ENCODE results near the gene QPCTL. TPM values are rescaled to one million over a fixed set of nuclear protein-coding genes. Genes with fewer than 3 reads are reported as not detected.

Gene QPCTL
- total RNA-seq, 5 donors from 2014 or later (not counting 1 experiment from before 2014, with no cell fraction given): 5.4 to 13.7 (median 10.3) TPM

DNA sequence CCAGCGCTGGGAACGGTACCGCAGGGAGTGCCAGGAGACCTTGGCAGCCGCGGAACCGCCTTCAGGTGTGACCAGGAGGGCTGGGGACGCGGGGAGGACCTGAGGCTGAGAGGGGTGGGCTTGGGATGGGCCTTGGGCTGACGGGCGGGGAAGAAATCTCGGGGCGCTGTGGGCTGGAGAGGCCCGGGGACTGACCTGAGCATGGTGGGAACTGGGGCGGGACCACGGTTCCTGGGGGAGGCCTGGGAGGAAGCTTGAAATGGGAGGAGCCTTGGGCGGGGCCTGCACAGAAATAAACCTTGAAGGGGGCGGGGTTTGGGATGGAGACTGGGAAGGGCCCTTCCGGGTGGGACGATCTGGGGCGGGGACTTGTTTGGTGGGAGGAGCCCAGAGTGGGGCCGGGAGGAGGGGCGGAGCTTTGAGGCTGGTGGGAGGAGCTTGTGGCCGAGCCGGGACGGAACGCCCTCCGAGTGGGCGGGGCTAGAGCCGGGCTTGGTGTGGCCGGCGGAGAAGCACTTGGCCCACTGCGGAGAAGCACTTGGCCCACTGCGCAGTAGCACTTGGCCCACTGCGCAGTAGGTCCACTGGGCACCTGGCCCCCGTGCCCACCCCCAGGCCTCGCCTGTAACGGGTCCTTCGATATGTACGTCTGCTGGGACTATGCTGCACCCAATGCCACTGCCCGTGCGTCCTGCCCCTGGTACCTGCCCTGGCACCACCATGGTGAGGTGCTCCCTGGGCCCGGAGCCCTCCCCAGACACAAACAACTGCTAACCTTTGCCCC is 21.6 kb upstream of the QPCTL start:
- ATAC-seq (replicated peaks in 1 of 4): peak in 1 of 4 experiments; percentile 32
- H3K36me3 ChIP-seq (ENCODE audit: control insufficient read depth in 2 of 2, extremely low read depth in 1 of 2, insufficient read depth in 1 of 2, low read length in 1 of 2): no peaks in the 10 kb centered on the region
- peaks cover 33 to 40% (median 34%) of the 10 kb centered on the region in 3 donors for H3K4me1 Mint-ChIP-seq
- H3K4me3 Mint-ChIP-seq: peak overlapping the region; percentile 9 to 86 (median 37)
- H3K4me1 ChIP-seq (ENCODE audit: control insufficient read depth in 1 of 2, extremely low read depth in 1 of 2, insufficient read depth in 2 of 2, low read length in 2 of 2): peaks cover 6 to 39% of the 10 kb centered on the region in 2 experiments
- peaks cover 3% of the 10 kb centered on the region for H3K36me3 Mint-ChIP-seq
- 22% methylated on average over 37 of the region's 42 CpGs for WGBS (ENCODE audit: insufficient coverage)
- CTCF ChIA-PET: interaction anchor here in 1 of 2 donors (0.6 kb wide), 1 partner anchor 10 kb away, joined by 4 read pairs; no protein-coding TSS in a partner anchor
- H3K27ac ChIP-seq (ENCODE audit: low read length): no peak overlapping the region
- DNase-seq: peak in 21 of 35 experiments; percentile 7 to 66 (median 36)
- H3K27me3 Mint-ChIP-seq: peaks cover 13 to 27% of the 10 kb centered on the region in 2 donors
- POLR2A ChIA-PET: no interaction called here
- no peak overlapping the region for H3K4me3 ChIP-seq (ENCODE audit: control insufficient read depth in 1 of 2, extremely low read depth in 1 of 2, low read length in 1 of 2)
- no peaks in the 10 kb centered on the region for H3K9me3 Mint-ChIP-seq
- H3K27ac Mint-ChIP-seq: peak overlapping the region in 1 of 2 donors; percentile 55
- H3K27me3 ChIP-seq (replicated peaks in 1 of 2; ENCODE audit: control insufficient read depth in 2 of 2, extremely low read depth in 1 of 2, insufficient read depth in 2 of 2, low read length in 1 of 2): peaks cover 5 to 36% of the 10 kb centered on the region in 2 experiments
- no peaks in the 10 kb centered on the region for H3K9me3 ChIP-seq

DNA sequence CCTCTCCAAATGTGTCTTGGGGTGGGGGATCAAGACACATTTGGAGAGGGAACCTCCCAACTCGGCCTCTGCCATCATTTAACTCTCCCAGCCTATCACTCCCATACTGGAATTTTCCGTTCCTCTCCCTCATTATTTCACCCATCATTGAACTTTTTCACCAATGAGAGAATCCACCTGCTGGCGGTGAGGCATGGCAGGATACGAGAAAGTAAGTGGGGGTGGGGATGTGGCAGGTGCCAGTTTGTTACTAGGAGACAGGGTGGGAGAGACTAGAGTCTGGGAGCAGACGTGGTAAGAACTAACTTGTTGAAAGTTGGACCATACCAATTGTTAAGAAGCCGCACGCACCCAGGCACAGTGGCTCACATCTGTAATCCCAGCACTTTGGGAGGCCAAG is 17.5 kb upstream of the QPCTL start:
- Mint-ChIP-seq H3K4me3 (no peak overlapping the region), H3K36me3 (peaks cover 3% of the 10 kb centered on the region), H3K27ac (no peak overlapping the region), H3K4me1 (peaks cover 20 to 30% (median 23%) of the 10 kb centered on the region in 3 donors), H3K27me3 (peaks cover 9 to 15% of the 10 kb centered on the region in 2 donors), H3K9me3 (no peaks in the 10 kb centered on the region)
- WGBS (ENCODE audit: insufficient coverage): 88% methylated on average over 3 of the region's 7 CpGs
- peaks cover 5 to 38% of the 10 kb centered on the region in 2 experiments for H3K27me3 ChIP-seq (replicated peaks in 1 of 2; ENCODE audit: control insufficient read depth in 2 of 2, extremely low read depth in 1 of 2, insufficient read depth in 2 of 2, low read length in 1 of 2)
- peaks cover 0 to 34% of the 10 kb centered on the region in 2 experiments for H3K4me1 ChIP-seq (ENCODE audit: control insufficient read depth in 1 of 2, extremely low read depth in 1 of 2, insufficient read depth in 2 of 2, low read length in 2 of 2)
- ChIA-PET POLR2A (no interaction called here), CTCF (interaction anchor here in 1 of 2 donors (1.0 kb wide), 1 partner anchor 17 kb away, joined by 4 read pairs; the partner anchor contains the start of gene QPCTL)
- no peak overlapping the region for H3K4me3 ChIP-seq (ENCODE audit: control insufficient read depth in 1 of 2, extremely low read depth in 1 of 2, low read length in 1 of 2)
- no peaks in the 10 kb centered on the region for H3K36me3 ChIP-seq (ENCODE audit: control insufficient read depth in 2 of 2, extremely low read depth in 1 of 2, insufficient read depth in 1 of 2, low read length in 1 of 2)
- ATAC-seq (replicated peaks in 1 of 4) (no peak), DNase-seq (no peak)
- no peak overlapping the region for H3K27ac ChIP-seq (ENCODE audit: low read length)
- no peaks in the 10 kb centered on the region for H3K9me3 ChIP-seq

- H3K27ac ChIP-seq (ENCODE audit: low read length): peak overlapping the region; percentile 18
- peaks cover 3 to 21% of the 10 kb centered on the region in 2 experiments for H3K27me3 ChIP-seq (replicated peaks in 1 of 2; ENCODE audit: control insufficient read depth in 2 of 2, extremely low read depth in 1 of 2, insufficient read depth in 2 of 2, low read length in 1 of 2)
- ChIA-PET CTCF (interaction anchor here in 1 of 2 donors (0.6 to 1.9 kb wide), 8 partner anchors 15 to 191 kb away, joined by 3 to 13 read pairs (median 5); partner anchors contain the start of genes QPCTL and SNRPD2), POLR2A (interaction anchor here in 1 of 2 donors (0.7 kb wide), 1 partner anchor 13 kb away, joined by 6 read pairs; no protein-coding TSS in a partner anchor)
- H3K27me3 Mint-ChIP-seq: peaks cover 0 to 4% of the 10 kb centered on the region in 2 donors
- 3% methylated on average over 21 of the region's 28 CpGs for WGBS (ENCODE audit: insufficient coverage)
- no peak overlapping the region for H3K27ac Mint-ChIP-seq
- peak; percentile 22 to 63 (median 45) for DNase-seq
- H3K4me3 Mint-ChIP-seq: peak overlapping the region; percentile 67 to 86 (median 74)
- peak overlapping the region; percentile 54 to 74 for H3K4me3 ChIP-seq (ENCODE audit: control insufficient read depth in 1 of 2, extremely low read depth in 1 of 2, low read length in 1 of 2)
- peaks cover 3% of the 10 kb centered on the region for H3K36me3 Mint-ChIP-seq
- no peaks in the 10 kb centered on the region for H3K36me3 ChIP-seq (ENCODE audit: control insufficient read depth in 2 of 2, extremely low read depth in 1 of 2, insufficient read depth in 1 of 2, low read length in 1 of 2)
- peaks cover 0 to 31% of the 10 kb centered on the region in 2 experiments for H3K4me1 ChIP-seq (ENCODE audit: control insufficient read depth in 1 of 2, extremely low read depth in 1 of 2, insufficient read depth in 2 of 2, low read length in 2 of 2)
- peaks cover 11 to 23% (median 14%) of the 10 kb centered on the region in 3 donors for H3K4me1 Mint-ChIP-seq
- peak; percentile 50 to 65 (median 56) for ATAC-seq (replicated peaks in 1 of 4)
- H3K9me3 ChIP-seq: no peaks in the 10 kb centered on the region
- H3K9me3 Mint-ChIP-seq: no peaks in the 10 kb centered on the region
Measured at GRCh38 chr19:45676851-45677263, 15.6 kb upstream of the QPCTL start.

DNA sequence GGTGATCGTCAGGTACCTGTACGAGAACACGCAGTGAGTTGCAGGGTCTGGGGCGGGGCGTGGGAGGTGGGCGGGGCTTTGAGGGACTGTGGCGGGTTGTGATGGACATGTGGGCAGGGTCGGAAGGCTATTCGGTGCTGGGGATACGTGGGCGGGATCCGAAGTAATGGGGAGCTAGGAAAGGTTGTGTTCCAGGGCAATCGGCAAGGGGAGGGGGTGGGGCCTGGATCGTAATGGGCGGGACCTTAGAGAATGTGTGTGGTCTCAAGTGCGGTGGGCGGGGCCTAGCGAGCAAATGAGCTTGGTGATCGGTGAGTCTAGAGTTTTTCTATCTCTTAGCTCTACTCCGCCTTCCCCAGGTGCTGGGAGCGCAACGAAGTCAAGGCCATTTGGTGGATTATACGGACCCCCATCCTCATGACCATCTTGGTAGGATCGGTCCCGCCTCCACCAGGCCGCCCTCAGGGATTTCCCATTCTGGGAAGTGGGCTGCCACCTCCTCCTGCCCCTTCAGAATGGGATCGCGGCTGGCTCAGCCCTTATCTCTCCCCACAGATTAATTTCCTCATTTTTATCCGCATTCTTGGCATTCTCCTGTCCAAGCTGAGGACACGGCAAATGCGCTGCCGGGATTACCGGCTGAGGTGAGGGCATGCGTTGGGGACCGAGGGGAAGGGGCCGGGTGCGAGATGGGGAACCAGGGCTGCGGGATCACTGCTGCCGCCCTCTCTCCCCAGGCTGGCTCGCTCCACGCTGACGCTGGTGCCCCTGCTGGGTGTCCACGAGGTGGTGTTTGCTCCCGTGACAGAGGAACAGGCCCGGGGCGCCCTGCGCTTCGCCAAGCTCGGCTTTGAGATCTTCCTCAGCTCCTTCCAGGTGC is 14.9 kb upstream of the QPCTL start:
- Histone ChIP-seq H3K27ac (ENCODE audit: low read length) (no peak overlapping the region), H3K36me3 (ENCODE audit: control insufficient read depth in 2 of 2, extremely low read depth in 1 of 2, insufficient read depth in 1 of 2, low read length in 1 of 2) (no peaks in the 10 kb centered on the region), H3K4me1 (ENCODE audit: control insufficient read depth in 1 of 2, extremely low read depth in 1 of 2, insufficient read depth in 2 of 2, low read length in 2 of 2) (peaks cover 0 to 35% of the 10 kb centered on the region in 2 experiments), H3K4me3 (ENCODE audit: control insufficient read depth in 1 of 2, extremely low read depth in 1 of 2, low read length in 1 of 2) (peak overlapping the region; percentile 38 to 54), H3K27me3 (replicated peaks in 1 of 2; ENCODE audit: control insufficient read depth in 2 of 2, extremely low read depth in 1 of 2, insufficient read depth in 2 of 2, low read length in 1 of 2) (peaks cover 0 to 21% of the 10 kb centered on the region in 2 experiments), H3K9me3 (no peaks in the 10 kb centered on the region)
- Mint-ChIP-seq H3K4me3 (peak overlapping the region; percentile 78 to 86 (median 83)), H3K27me3 (peaks cover 0 to 3% of the 10 kb centered on the region in 2 donors), H3K9me3 (no peaks in the 10 kb centered on the region), H3K4me1 (peaks cover 14 to 26% (median 16%) of the 10 kb centered on the region in 3 donors), H3K36me3 (peaks cover 3% of the 10 kb centered on the region), H3K27ac (peak overlapping the region in 1 of 2 donors; percentile 69)
- peak; percentile 53 to 73 (median 60) for ATAC-seq (replicated peaks in 1 of 4)
- WGBS (ENCODE audit: insufficient coverage): 16% methylated on average over 36 of the region's 49 CpGs
- ChIA-PET CTCF (interaction anchor here in 1 of 2 donors (0.6 to 1.9 kb wide), 10 partner anchors 8 to 246 kb away, joined by 3 to 13 read pairs (median 4); partner anchors contain the start of genes QPCTL and SNRPD2), POLR2A (no interaction called here)
- peak; percentile 63 to 90 (median 82) for DNase-seq

DNA sequence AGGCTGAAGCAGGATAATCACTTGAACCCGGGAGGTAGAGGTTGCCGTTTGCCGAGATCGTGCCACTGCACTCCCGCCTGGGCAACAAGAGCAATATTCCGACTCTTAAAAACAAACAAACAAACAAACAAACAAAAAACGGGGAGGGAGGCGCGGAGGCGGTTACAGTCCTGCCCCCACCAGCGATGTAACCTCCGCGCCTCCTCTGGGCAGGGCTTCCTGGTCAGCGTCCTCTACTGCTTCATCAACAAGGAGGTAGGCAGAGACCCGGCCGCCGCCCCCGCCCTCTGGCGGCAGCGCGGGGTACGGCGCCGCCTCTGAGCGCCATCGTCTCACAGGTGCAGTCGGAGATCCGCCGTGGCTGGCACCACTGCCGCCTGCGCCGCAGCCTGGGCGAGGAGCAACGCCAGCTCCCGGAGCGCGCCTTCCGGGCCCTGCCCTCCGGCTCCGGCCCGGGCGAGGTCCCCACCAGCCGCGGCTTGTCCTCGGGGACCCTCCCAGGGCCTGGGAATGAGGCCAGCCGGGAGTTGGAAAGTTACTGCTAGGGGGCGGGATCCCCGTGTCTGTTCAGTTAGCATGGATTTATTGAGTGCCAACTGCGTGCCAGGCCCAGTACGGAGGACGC is 11.0 kb upstream of the QPCTL start:
- no peaks in the 10 kb centered on the region for H3K9me3 Mint-ChIP-seq
- Histone ChIP-seq H3K4me3 (ENCODE audit: control insufficient read depth in 1 of 2, extremely low read depth in 1 of 2, low read length in 1 of 2) (peak overlapping the region in 1 of 2 donors; percentile 38), H3K27ac (ENCODE audit: low read length) (no peak overlapping the region), H3K27me3 (replicated peaks in 1 of 2; ENCODE audit: control insufficient read depth in 2 of 2, extremely low read depth in 1 of 2, insufficient read depth in 2 of 2, low read length in 1 of 2) (peaks cover 0 to 13% of the 10 kb centered on the region in 2 experiments), H3K9me3 (no peaks in the 10 kb centered on the region), H3K36me3 (ENCODE audit: control insufficient read depth in 2 of 2, extremely low read depth in 1 of 2, insufficient read depth in 1 of 2, low read length in 1 of 2) (peaks cover 0 to 13% of the 10 kb centered on the region in 2 donors), H3K4me1 (ENCODE audit: control insufficient read depth in 1 of 2, extremely low read depth in 1 of 2, insufficient read depth in 2 of 2, low read length in 2 of 2) (peaks cover 0 to 34% of the 10 kb centered on the region in 2 experiments)
- CTCF ChIA-PET: interaction anchor here (0.6 to 3.4 kb wide), 5 partner anchors 11 to 1888 kb away, joined by 3 to 20 read pairs (median 4); partner anchors contain the start of genes QPCTL (in 2 of the 2) and SNRPD2 (in 2 of the 2)
- POLR2A ChIA-PET: no interaction called here
- no peaks in the 10 kb centered on the region for H3K27me3 Mint-ChIP-seq
- peak; percentile 76 to 90 (median 87) for ATAC-seq (replicated peaks in 1 of 4)
- DNase-seq: peak; percentile 66 to 93 (median 80)
- H3K4me1 Mint-ChIP-seq: peaks cover 14 to 25% (median 14%) of the 10 kb centered on the region in 3 donors
- peak overlapping the region in 1 of 2 donors; percentile 66 for H3K27ac Mint-ChIP-seq
- H3K4me3 Mint-ChIP-seq: peak overlapping the region; percentile 62 to 73 (median 70)
- peaks cover 11% of the 10 kb centered on the region for H3K36me3 Mint-ChIP-seq
- 5% methylated on average over 50 of the region's 51 CpGs for WGBS (ENCODE audit: insufficient coverage)

Measured in T-cell (primary cell).